Activated T-cell treated with anti-CD3 and anti-CD28 coated beads for 24 hours (primary cell): ENCODE data around the gene ITPRIP.

Experiments used
- DNase-seq: peaks from one replicate; pipeline ENCODE4 v3.0.0-alpha.2; 2020; ENCODE audit warnings: low read depth

The ITPRIP gene

GRCh38 chr10:104337985-104338735, at the start of gene ITPRIP:
Gene ITPRIP (minus strand): TSS chr10:104338465. CDS start chr10:104316051, 22,414 bp downstream.
- DNase-seq = peak; percentile 64

GRCh38 chr10:104387130-104387888, 49.0 kb upstream of the ITPRIP start:
- no peak for DNase-seq

GRCh38 chr10:104380336-104380735, 42.1 kb upstream of the ITPRIP start:
- DNase-seq = no peak

- no peak for DNase-seq
These were observed 38.6 kb upstream of the ITPRIP start for GRCh38 chr10:104376784-104377300.

- no peak for DNase-seq
These were observed 36.3 kb upstream of the ITPRIP start for GRCh38 chr10:104374591-104374990.

- DNase-seq = no peak
These were observed 33.5 kb upstream of the ITPRIP start for GRCh38 chr10:104371753-104372152.

- no peak for DNase-seq
These were observed 30.1 kb upstream of the ITPRIP start for GRCh38 chr10:104368381-104368780.

- DNase-seq = no peak
These were observed 29.6 kb upstream of the ITPRIP start for GRCh38 chr10:104367904-104368303.

- DNase-seq = no peak
These were observed 21.5 kb upstream of the ITPRIP start for GRCh38 chr10:104359811-104360210.

- DNase-seq = peak; percentile 84
These were observed 15.2 kb upstream of the ITPRIP start, which contains the start of gene CFAP58 for GRCh38 chr10:104353325-104354048. Gene CFAP58 (plus strand): TSS chr10:104353833. CDS start chr10:104353898, 65 bp downstream.

- no peak for DNase-seq
These were observed 13.7 kb upstream of the ITPRIP start for GRCh38 chr10:104351919-104352318.

GRCh38 chr10:104351061-104351702, 12.9 kb upstream of the ITPRIP start:
- no peak for DNase-seq

- no peak for DNase-seq
These were observed 11.9 kb upstream of the ITPRIP start for GRCh38 chr10:104350127-104350635.

- DNase-seq = no peak
These were observed 11.4 kb upstream of the ITPRIP start for GRCh38 chr10:104349623-104350126.

- DNase-seq = no peak
These were observed 10.3 kb upstream of the ITPRIP start for GRCh38 chr10:104348601-104349000.

GRCh38 chr10:104347295-104348045, 9.2 kb upstream of the ITPRIP start:
- no peak for DNase-seq

GRCh38 chr10:104345941-104346340, 7.7 kb upstream of the ITPRIP start:
- DNase-seq = no peak

GRCh38 chr10:104345515-104345914, 7.2 kb upstream of the ITPRIP start:
- no peak for DNase-seq

GRCh38 chr10:104344219-104344618, 6.0 kb upstream of the ITPRIP start:
- DNase-seq = no peak

- no peak for DNase-seq
These were observed 4.7 kb upstream of the ITPRIP start for GRCh38 chr10:104342941-104343411.
